ENCODE results near the gene TMEM107.
"Not testable (repeated sequence)": the region's sequence is repeated elsewhere in the genome, so short reads cannot be mapped to it uniquely, and the experiment has no call there.

Gene TMEM107

GRCh38 chr17:8189041-8189710 is 13.0 kb upstream of the TMEM107 start:
- DNase-seq: peak; percentile 33

GRCh38 chr17:8188263-8188839 is 12.2 kb upstream of the TMEM107 start:
- DNase-seq: no peak

GRCh38 chr17:8187517-8188262 is 11.5 kb upstream of the TMEM107 start:
- DNase-seq: peak; percentile 82

- DNase-seq: peak; percentile 86
These were observed 10.8 kb upstream of the TMEM107 start for GRCh38 chr17:8186787-8187516.

- no peak for DNase-seq
These were observed 10.2 kb upstream of the TMEM107 start for GRCh38 chr17:8186446-8186786.

GRCh38 chr17:8185582-8186445 is 9.6 kb upstream of the TMEM107 start:
- DNase-seq: peak; percentile 93

- no peak for DNase-seq
These were observed 985 bp upstream of the TMEM107 start for GRCh38 chr17:8176998-8177731.

- DNase-seq: no peak
These were observed 384 bp downstream of the TMEM107 start for GRCh38 chr17:8175795-8176196.

GRCh38 chr17:8173871-8174322 is 2.3 kb downstream of the TMEM107 start:
- no peak for DNase-seq

GRCh38 chr17:8173056-8173870 is 2.9 kb downstream of the TMEM107 start:
- peak; percentile 65 for DNase-seq

- DNase-seq: not testable (repeated sequence)
These were observed 6.0 kb downstream of the TMEM107 start for GRCh38 chr17:8170186-8170585.

- no peak for DNase-seq
These were observed 8.7 kb downstream of the TMEM107 start for GRCh38 chr17:8167526-8167925.

- DNase-seq: no peak
These were observed 9.4 kb downstream of the TMEM107 start for GRCh38 chr17:8166731-8167130.

- DNase-seq: no peak
These were observed 11.4 kb downstream of the TMEM107 start for GRCh38 chr17:8164815-8165131.

- DNase-seq: peak; percentile 58
These were observed 12.0 kb downstream of the TMEM107 start for GRCh38 chr17:8163978-8164814.

GRCh38 chr17:8162997-8163977 is 12.9 kb downstream of the TMEM107 start:
- DNase-seq: no peak

- DNase-seq: peak; percentile 81
These were observed 13.8 kb downstream of the TMEM107 start, which contains the start of gene VAMP2 for GRCh38 chr17:8162233-8162996. Gene VAMP2, minus strand, starts transcription at chr17:8162948. Its CDS starts 69 bp downstream, at chr17:8162879.
